Medulla oblongata (tissue), 1 donor: ENCODE results near the gene SPRED2.

ENCODE experiments used
- DNase-seq: peaks from one replicate; pipeline ENCODE4 v3.0.0-alpha.2; 2015; ENCODE audit errors: extremely low spot score

SPRED2 gene

GRCh38 chr2:65277791-65278483 is 154.5 kb downstream of the SPRED2 start:
- DNase-seq: no peak

GRCh38 chr2:65277118-65277517 is 155.3 kb downstream of the SPRED2 start:
- DNase-seq: no peak

GRCh38 chr2:65276609-65277008 is 155.8 kb downstream of the SPRED2 start:
- no peak for DNase-seq

DNA sequence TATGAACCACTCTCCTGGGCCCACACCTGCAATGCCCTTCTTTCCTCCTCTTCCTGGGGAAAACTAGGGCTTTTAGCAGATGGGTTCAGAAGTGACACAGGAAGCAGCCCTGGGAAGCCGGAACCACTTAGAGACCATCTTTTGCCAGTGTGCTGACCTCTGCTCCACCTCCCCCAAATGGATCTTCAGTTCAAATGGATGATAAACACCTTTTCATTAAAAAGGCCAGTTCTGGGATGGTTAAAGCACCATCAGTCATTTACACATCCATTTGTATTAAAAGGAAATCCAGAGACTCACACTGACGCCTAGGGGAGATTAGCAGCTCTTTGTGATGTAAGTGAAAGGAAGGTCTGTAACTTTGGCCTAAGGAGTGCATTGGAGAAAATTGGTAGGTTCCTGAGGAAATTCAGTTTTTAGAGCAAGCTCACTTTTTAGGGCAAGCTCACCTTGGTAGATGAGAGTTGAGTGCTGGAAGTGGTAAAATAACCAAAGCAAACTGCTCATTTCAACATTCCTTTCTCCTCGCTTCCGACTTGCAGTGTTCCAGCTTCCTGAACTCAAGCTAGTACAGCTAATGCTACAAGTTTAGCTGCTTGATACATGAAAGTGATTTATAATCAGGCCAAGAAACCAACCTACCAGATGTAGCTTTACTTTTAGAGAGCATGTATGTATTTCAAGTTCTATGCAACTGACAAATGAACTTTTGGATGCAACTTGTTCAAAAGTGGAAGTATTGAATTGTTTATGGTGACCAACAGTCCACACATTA is 157.1 kb downstream of the SPRED2 start:
- no peak for DNase-seq

DNA sequence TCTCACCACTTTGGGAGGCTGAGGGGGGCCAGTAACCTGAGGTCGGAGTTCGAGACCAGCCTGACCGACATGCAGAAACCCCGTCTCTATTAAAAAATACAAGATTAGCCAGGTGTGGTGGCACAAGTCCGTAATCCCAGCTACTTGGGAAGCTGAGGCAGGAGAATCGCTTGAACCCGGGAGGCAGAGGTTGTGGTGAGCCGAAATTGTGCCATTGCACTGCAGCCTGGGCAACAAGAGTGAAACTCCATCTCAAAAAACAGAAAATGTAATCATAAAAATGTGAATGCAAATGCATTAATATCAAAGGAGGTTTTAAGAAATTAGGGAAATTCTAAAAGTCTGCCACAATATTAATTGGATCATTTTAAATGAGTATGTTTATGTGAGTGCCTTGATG is 159.1 kb downstream of the SPRED2 start:
- DNase-seq: no peak

DNA sequence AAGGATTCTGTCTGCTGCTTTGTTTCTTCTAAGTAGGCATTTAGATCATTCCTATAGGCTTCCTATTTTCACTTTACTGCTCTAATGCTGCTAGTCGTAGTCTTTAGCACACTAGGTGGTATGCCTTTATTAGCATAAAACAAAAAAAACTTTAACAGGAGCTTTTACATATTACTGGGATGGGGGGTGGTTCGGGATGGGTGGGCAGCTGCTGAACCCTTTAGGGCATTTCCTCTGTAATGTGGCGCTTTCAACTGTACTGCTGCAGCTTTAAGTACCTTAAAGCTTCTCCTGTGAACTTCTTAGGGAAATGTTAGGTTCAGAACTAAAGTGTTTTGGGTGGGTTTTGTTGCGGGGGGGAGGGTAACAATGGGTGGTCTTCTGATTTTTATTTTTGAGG is 163.4 kb downstream of the SPRED2 start:
- DNase-seq: no peak

DNA sequence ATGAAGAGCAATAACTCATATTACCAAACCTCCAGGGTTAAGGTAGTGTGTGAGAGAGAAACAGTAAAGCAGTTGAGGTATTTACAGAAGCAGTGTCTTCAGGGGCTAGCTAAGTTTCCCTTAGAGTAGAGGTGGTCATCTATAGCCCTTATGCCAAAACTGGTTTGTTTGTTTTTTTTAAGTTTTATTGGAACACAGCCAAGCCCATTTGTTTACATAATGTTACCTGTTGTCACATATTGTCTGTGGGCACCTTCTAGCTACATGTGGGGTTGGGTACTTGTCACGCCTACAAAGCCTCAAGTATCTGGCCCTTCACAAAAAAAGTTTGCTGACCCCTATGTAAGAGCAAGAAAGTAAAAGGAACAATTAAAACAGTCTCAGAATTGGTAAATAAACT is 165.4 kb downstream of the SPRED2 start:
- no peak for DNase-seq

DNA sequence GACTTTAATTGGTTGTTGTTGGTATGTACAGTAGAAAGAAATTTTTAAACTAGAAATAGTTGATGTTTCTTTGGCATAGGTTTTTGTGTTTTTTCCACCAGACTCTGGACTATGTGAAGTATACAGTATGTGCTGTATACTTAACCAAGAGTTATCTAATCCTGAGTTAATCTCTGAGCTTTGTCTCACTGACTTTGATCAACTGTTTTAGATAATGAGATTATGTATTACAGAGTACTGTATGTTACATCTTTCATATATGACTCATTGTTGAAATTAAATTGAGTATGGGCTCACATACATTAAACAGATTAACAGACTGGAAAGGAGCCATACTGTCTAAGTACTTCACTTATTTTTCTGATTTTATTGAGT is 166.7 kb downstream of the SPRED2 start:
- DNase-seq: no peak

DNA sequence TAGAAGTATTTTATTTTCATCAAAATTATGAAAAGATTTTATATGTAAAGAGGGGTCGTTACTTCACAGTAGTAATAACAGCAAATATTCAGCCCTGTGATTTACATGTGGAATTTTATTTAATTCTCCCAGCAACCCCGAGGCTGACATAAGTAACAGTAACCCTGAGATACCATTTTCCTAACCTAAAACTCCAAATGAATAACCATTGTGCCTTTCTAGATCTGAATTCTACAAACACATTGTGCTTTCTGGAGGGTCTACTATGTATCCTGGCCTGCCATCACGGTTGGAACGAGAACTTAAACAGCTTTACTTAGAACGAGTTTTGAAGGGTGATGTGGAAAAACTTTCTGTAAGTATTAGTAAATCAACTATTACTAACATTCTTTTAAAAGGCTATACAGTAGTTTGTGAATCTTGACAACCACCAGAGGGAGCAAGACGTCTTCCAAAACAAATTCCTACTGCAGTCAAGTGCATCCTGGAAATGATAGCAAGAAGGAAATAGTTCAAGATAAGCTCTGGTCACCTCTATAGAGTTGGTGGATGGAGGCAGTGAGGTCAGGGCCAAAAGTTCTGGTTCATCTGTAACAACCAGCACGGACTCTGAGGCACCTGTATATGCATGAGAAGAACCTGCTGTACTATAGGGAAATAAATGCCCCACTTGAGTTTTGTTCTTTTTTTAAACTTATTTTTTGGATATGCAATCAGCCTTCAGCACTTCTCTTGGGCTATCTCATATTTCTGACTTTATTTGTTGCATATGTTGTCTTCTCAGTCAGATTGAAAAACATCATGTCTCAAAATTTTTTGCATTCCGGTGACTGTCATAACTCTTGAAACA is 167.4 kb downstream of the SPRED2 start:
- peak; percentile 91 for DNase-seq

DNA sequence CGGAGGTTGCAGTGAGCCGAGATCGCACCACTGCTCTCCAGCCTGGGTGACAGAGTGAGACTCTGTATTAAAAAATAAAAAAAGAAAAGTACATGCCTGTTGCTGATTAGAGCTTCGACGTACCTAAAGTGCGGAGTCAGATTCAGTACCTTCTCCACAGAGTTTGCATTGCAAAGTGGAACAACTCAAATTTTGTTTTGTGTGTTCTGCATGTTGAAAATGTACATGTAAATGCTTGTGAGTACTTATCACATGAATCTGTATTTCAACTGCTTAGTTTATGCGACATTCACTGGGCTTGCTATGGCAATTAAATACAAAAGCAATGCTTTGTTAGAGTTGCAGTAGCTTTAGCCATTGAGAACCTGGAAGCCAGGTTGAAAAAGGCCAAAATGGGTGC is 168.4 kb downstream of the SPRED2 start:
- DNase-seq: no peak

GRCh38 chr2:65263262-65263661 is 169.1 kb downstream of the SPRED2 start:
- no peak for DNase-seq

GRCh38 chr2:65261676-65262075 is 170.7 kb downstream of the SPRED2 start:
- DNase-seq: no peak
